Astrocyte (in vitro differentiated cells and primary cell): ENCODE data around the gene PCSK5. TPM values are rescaled to one million over a fixed set of nuclear protein-coding genes. Genes with fewer than 3 reads are reported as not detected.
A peak's percentile ranks its signal among the peaks of the same experiment; 100 is the strongest.

Source experiments
- DNase-seq: peaks from one replicate; pipeline ENCODE4 v3.0.0-alpha.2; 2010; ENCODE audit warnings: low read depth
- FAIRE-seq: peaks from 2 replicates; lab custom pipeline; 2011; peaks lifted over from hg19 to GRCh38; lab: Jason Lieb, UNC
- H2AFZ ChIP-seq: 2 replicates; pipeline ENCODE4 v1.6.0; 2012; ENCODE audit warnings: low read depth, low read length, inconsistent platforms
- H3K27ac ChIP-seq: 2 replicates; pipeline ENCODE4 v1.5.1; 2011; ENCODE audit warnings: low read depth, low read length, inconsistent platforms
- H3K27me3 ChIP-seq: 2 replicates; pipeline ENCODE4 v1.6.0; 2011; ENCODE audit warnings: low read length, inconsistent platforms; ENCODE audit not compliant: insufficient read depth
- H3K36me3 ChIP-seq: 2 replicates; pipeline ENCODE4 v1.5.1; 2011; ENCODE audit warnings: low read length, inconsistent platforms; ENCODE audit not compliant: insufficient read depth
- H3K4me1 ChIP-seq: 2 replicates; pipeline ENCODE4 v1.5.1; 2011; ENCODE audit warnings: low read length, inconsistent platforms; ENCODE audit not compliant: insufficient read depth
- H3K4me2 ChIP-seq: 2 replicates; pipeline ENCODE4 v1.6.0; 2012; ENCODE audit warnings: low read length, inconsistent platforms
- H3K4me3 ChIP-seq: 2 replicates; pipeline ENCODE4 v1.5.1; 2011; ENCODE audit warnings: low read depth, mild to moderate bottlenecking, low read length, inconsistent platforms; ENCODE audit not compliant: insufficient read depth
- H3K79me2 ChIP-seq: 2 replicates; pipeline ENCODE4 v1.6.0; 2012; ENCODE audit warnings: mild to moderate bottlenecking, low read length, inconsistent platforms; ENCODE audit not compliant: insufficient read depth
- H3K9ac ChIP-seq: 2 replicates; pipeline ENCODE4 v1.6.0; 2012; ENCODE audit warnings: mild to moderate bottlenecking, low read length, inconsistent platforms
- H3K9me3 ChIP-seq: 2 replicates; pipeline ENCODE4 v1.5.1; 2012; ENCODE audit warnings: low read depth, mild to moderate bottlenecking, low read length, inconsistent platforms; ENCODE audit not compliant: insufficient read depth
- H4K20me1 ChIP-seq: 2 replicates; pipeline ENCODE4 v1.6.0; 2012; ENCODE audit warnings: low read length, inconsistent platforms; ENCODE audit not compliant: insufficient read depth
- H3K27ac Mint-ChIP-seq: one replicate; pipeline ENCODE4 v1.8.0; 2021; ENCODE audit warnings: mild to moderate bottlenecking, mixed read lengths; ENCODE audit not compliant: unreplicated experiment
- H3K27me3 Mint-ChIP-seq: one replicate; pipeline ENCODE4 v1.8.0; 2021; ENCODE audit warnings: low read depth, mixed read lengths; ENCODE audit not compliant: unreplicated experiment
- H3K36me3 Mint-ChIP-seq: one replicate; pipeline ENCODE4 v1.8.0; 2021; ENCODE audit warnings: low read depth, mixed read lengths; ENCODE audit not compliant: unreplicated experiment
- H3K4me1 Mint-ChIP-seq: one replicate; pipeline ENCODE4 v1.8.0; 2021; ENCODE audit warnings: low read depth, mixed read lengths; ENCODE audit not compliant: unreplicated experiment
- H3K4me3 Mint-ChIP-seq: one replicate; pipeline ENCODE4 v1.8.0; 2021; ENCODE audit warnings: mild to moderate bottlenecking, moderate library complexity, mixed read lengths; ENCODE audit not compliant: unreplicated experiment
- H3K9me3 Mint-ChIP-seq: one replicate; pipeline ENCODE4 v1.8.0; 2021; ENCODE audit warnings: mild to moderate bottlenecking, mixed read lengths; ENCODE audit not compliant: unreplicated experiment
- CTCF ChIP-seq: IDR thresholded peaks from 2 replicates; pipeline ENCODE4 v1.5.1; 2011; ENCODE audit warnings: low read depth, mild to moderate bottlenecking, inconsistent platforms, low read length, moderate library complexity; ENCODE audit not compliant: insufficient read depth
- EZH2 ChIP-seq: IDR thresholded peaks from 2 replicates; pipeline ENCODE4 v1.6.1; 2012; ENCODE audit warnings: mild to moderate bottlenecking, low read length, inconsistent platforms; ENCODE audit not compliant: insufficient read depth
- total RNA-seq: library from RNA; stranded (reverse); gene quantifications from 2 replicates; pipeline ENCODE4 v1.2.1, GENCODE V29; 2021

Gene PCSK5
- total RNA-seq, 1 donor from 2014 or later: 13.1 TPM

- H3K27ac Mint-ChIP-seq: no peak overlapping the region
- H3K36me3 ChIP-seq: no peaks in the 10 kb centered on the region
- H3K9me3 Mint-ChIP-seq: no peaks in the 10 kb centered on the region
- peaks cover 1% of the 10 kb centered on the region for H3K27me3 Mint-ChIP-seq
- no peak overlapping the region for H3K27ac ChIP-seq
- H3K9ac ChIP-seq: no peak overlapping the region
- H3K4me2 ChIP-seq: no peak overlapping the region
- no peaks in the 10 kb centered on the region for H3K9me3 ChIP-seq
- H4K20me1 ChIP-seq: no peaks in the 10 kb centered on the region
- no peaks in the 10 kb centered on the region for H3K4me1 ChIP-seq
- peaks cover 9% of the 10 kb centered on the region for H3K36me3 Mint-ChIP-seq
- no peak for FAIRE-seq
- H3K4me3 ChIP-seq: no peak overlapping the region
- H2AFZ ChIP-seq: no peak overlapping the region
- no peaks in the 10 kb centered on the region for H3K27me3 ChIP-seq
- TF ChIP-seq CTCF: no peak
- no peak for TF ChIP-seq EZH2
- no peak overlapping the region for H3K4me3 Mint-ChIP-seq
- no peak for DNase-seq
- H3K4me1 Mint-ChIP-seq: peaks cover 11% of the 10 kb centered on the region
- H3K79me2 ChIP-seq: no peaks in the 10 kb centered on the region
Measured at GRCh38 chr9:75938946-75939345, 48.5 kb downstream of the PCSK5 start.

- no peak overlapping the region for H3K4me3 ChIP-seq
- Mint-ChIP-seq H3K27ac (no peak overlapping the region), H3K4me1 (peaks cover 11% of the 10 kb centered on the region), H3K36me3 (peaks cover 5% of the 10 kb centered on the region), H3K4me3 (no peak overlapping the region), H3K9me3 (no peaks in the 10 kb centered on the region), H3K27me3 (peaks cover 1% of the 10 kb centered on the region)
- TF ChIP-seq CTCF (no peak), EZH2 (no peak)
- FAIRE-seq (no peak), DNase-seq (no peak)
- no peaks in the 10 kb centered on the region for H3K36me3 ChIP-seq
- H2AFZ ChIP-seq: no peak overlapping the region
- H3K9ac ChIP-seq: no peak overlapping the region
- H3K27ac ChIP-seq: no peak overlapping the region
- H4K20me1 ChIP-seq: no peaks in the 10 kb centered on the region
- H3K4me2 ChIP-seq: no peak overlapping the region
- no peaks in the 10 kb centered on the region for H3K79me2 ChIP-seq
- no peaks in the 10 kb centered on the region for H3K9me3 ChIP-seq
- no peaks in the 10 kb centered on the region for H3K27me3 ChIP-seq
- H3K4me1 ChIP-seq: no peaks in the 10 kb centered on the region
Measured at GRCh38 chr9:75939536-75940111, 49.2 kb downstream of the PCSK5 start.

GRCh38 chr9:75941066-75941465 lies 50.6 kb downstream of the PCSK5 start:
- no peak overlapping the region for H3K4me2 ChIP-seq
- no peak overlapping the region for H3K27ac Mint-ChIP-seq
- H3K36me3 ChIP-seq: no peaks in the 10 kb centered on the region
- no peak for TF ChIP-seq CTCF
- TF ChIP-seq EZH2: no peak
- DNase-seq: peak; percentile 80
- H3K4me3 ChIP-seq: no peak overlapping the region
- no peak overlapping the region for H2AFZ ChIP-seq
- no peaks in the 10 kb centered on the region for H3K9me3 Mint-ChIP-seq
- no peak overlapping the region for H3K9ac ChIP-seq
- no peak overlapping the region for H3K27ac ChIP-seq
- H3K36me3 Mint-ChIP-seq: peaks cover 10% of the 10 kb centered on the region
- no peak for FAIRE-seq
- peaks cover 1% of the 10 kb centered on the region for H3K27me3 Mint-ChIP-seq
- H3K4me1 Mint-ChIP-seq: peaks cover 11% of the 10 kb centered on the region
- H4K20me1 ChIP-seq: no peaks in the 10 kb centered on the region
- H3K79me2 ChIP-seq: no peaks in the 10 kb centered on the region
- H3K4me3 Mint-ChIP-seq: no peak overlapping the region
- peaks cover 3% of the 10 kb centered on the region for H3K4me1 ChIP-seq
- H3K27me3 ChIP-seq: no peaks in the 10 kb centered on the region
- H3K9me3 ChIP-seq: no peaks in the 10 kb centered on the region
